ENCODE measurements around the gene CCL1. TPM values are rescaled to one million over a fixed set of nuclear protein-coding genes. Genes with fewer than 3 reads are reported as not detected.

CCL1 gene
- total and polyA plus RNA-seq, 3 experiments from 2014 or later = 52.8 to 55.3 TPM; not detected in 1

DNA sequence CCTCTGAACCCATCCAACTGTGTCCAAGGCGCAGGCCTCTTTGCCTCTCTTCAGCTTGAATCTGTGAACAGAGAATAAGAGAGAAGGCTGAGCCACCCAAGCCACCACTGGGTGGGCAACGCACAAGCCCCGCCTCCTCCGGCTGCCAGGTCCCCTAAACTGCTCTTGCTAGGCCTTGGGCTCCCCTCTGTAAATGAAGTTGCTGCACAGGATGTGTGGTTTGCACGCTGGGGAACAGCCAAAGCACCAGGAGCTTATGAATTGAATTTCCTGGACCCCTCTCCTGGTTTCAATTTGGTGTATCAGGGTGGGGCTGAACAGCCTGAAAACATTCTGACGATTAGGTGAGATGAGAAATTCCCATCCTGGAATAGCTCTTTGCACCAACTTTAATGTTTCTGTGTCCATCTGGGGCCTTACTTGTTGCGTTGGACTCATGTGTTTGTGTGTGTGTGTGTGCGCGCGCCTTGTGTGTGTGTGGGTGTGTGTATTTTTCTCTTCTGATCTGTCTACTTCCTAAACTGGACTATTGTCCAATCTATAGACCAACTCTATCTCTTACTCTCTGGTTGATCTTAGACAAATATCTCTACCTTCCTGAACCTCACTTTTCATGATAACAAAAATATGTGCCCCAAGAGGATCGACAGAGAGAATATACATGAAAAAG, 2.3 kb downstream of the CCL1 start:
- POLR2A ChIA-PET = no interaction called here
- DNase-seq = no peak
- Histone ChIP-seq H3K9me3 (ENCODE audit: low read length) (no peaks in the 10 kb centered on the region), H3K4me1 (ENCODE audit: insufficient read depth, low read length) (no peaks in the 10 kb centered on the region), H3K36me3 (ENCODE audit: insufficient read depth, low read length) (no peaks in the 10 kb centered on the region), H3K27me3 (ENCODE audit: insufficient read depth, low read length, poor library complexity, severe bottlenecking) (no peaks in the 10 kb centered on the region), H3K27ac (ENCODE audit: low read depth, low read length) (no peak overlapping the region), H3K4me3 (ENCODE audit: low read length) (no peak overlapping the region)
- Mint-ChIP-seq H3K27ac (no peak overlapping the region), H3K4me3 (no peak overlapping the region), H3K4me1 (peaks cover 5 to 7% (median 6%) of the 10 kb centered on the region in 3 donors), H3K36me3 (no peaks in the 10 kb centered on the region), H3K9me3 (no peaks in the 10 kb centered on the region), H3K27me3 (peaks cover 9 to 60% of the 10 kb centered on the region in 2 donors)
- CTCF ChIA-PET = interaction anchor here (0.8 to 1.7 kb wide), 5 partner anchors 8 to 160 kb away, joined by 3 to 9 read pairs (median 3); no protein-coding TSS in a partner anchor

DNA sequence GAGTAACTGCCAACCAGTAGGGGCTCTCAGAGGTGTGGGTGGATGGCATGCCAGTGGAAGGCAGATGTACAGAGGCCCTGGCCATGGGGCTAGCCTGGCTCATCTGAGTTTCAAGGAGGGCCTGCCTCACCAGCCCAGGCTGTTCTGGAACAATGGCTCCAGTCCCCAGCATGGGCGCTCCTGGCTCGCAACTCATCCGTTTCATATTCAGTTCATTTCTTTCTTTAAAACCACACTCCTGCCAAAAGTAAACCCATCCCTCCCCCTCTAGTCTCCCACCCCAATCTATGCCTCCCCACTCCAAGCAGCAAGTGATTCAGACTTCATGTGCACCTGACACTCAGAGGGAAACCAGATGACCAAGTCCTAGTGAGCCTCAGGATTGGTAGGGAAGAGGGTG, 4.4 kb downstream of the CCL1 start:
- Mint-ChIP-seq H3K9me3 (peaks cover 0 to 2% (median 0%) of the 10 kb centered on the region in 5 donors), H3K4me1 (no peaks in the 10 kb centered on the region), H3K36me3 (no peaks in the 10 kb centered on the region), H3K27me3 (peaks cover 8 to 53% of the 10 kb centered on the region in 2 donors), H3K27ac (no peak overlapping the region), H3K4me3 (no peak overlapping the region)
- DNase-seq = no peak
- Histone ChIP-seq H3K4me1 (ENCODE audit: insufficient read depth, low read length) (no peaks in the 10 kb centered on the region), H3K27me3 (ENCODE audit: insufficient read depth, low read length, poor library complexity, severe bottlenecking) (no peaks in the 10 kb centered on the region), H3K4me3 (ENCODE audit: low read length) (no peak overlapping the region), H3K27ac (ENCODE audit: low read depth, low read length) (no peak overlapping the region), H3K9me3 (ENCODE audit: low read length) (no peaks in the 10 kb centered on the region), H3K36me3 (ENCODE audit: insufficient read depth, low read length) (no peaks in the 10 kb centered on the region)
- ChIA-PET CTCF (no interaction called here), POLR2A (no interaction called here)

GRCh38 chr17:34357398-34357797, 5.6 kb downstream of the CCL1 start:
- H3K27me3 ChIP-seq (ENCODE audit: insufficient read depth, low read length, poor library complexity, severe bottlenecking) = no peaks in the 10 kb centered on the region
- H3K36me3 Mint-ChIP-seq = no peaks in the 10 kb centered on the region
- DNase-seq = no peak
- CTCF ChIA-PET = no interaction called here
- H3K27me3 Mint-ChIP-seq = peaks cover 5 to 42% of the 10 kb centered on the region in 2 donors
- POLR2A ChIA-PET = no interaction called here
- H3K4me3 Mint-ChIP-seq = no peak overlapping the region
- H3K4me1 ChIP-seq (ENCODE audit: insufficient read depth, low read length) = no peaks in the 10 kb centered on the region
- no peak overlapping the region for H3K4me3 ChIP-seq (ENCODE audit: low read length)
- H3K36me3 ChIP-seq (ENCODE audit: insufficient read depth, low read length) = no peaks in the 10 kb centered on the region
- H3K4me1 Mint-ChIP-seq = no peaks in the 10 kb centered on the region
- H3K27ac Mint-ChIP-seq = no peak overlapping the region
- no peaks in the 10 kb centered on the region for H3K9me3 ChIP-seq (ENCODE audit: low read length)
- H3K27ac ChIP-seq (ENCODE audit: low read depth, low read length) = no peak overlapping the region
- peaks cover 0 to 2% (median 0%) of the 10 kb centered on the region in 5 donors for H3K9me3 Mint-ChIP-seq

DNA sequence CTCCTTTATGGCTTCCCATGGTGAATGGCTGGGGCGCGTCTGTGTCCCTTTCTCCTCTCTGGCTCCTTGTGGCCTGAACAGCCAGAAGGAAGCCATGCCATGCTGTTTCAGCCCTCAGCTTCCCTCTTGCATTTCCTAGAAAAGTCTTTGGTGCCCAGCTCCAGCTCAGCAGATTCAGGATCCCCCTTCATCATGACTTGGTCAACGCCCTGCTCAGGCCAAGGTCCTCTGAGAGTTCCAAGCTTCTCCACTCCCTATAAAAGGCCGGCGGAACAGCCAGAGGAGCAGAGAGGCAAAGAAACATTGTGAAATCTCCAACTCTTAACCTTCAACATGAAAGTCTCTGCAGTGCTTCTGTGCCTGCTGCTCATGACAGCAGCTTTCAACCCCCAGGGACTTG, 6.8 kb downstream of the CCL1 start, which contains the start of gene CCL13:
Gene CCL13, plus strand, starts transcription at position 287 of the 400 bp plus-strand sequence. Its CDS starts 47 bp downstream, at position 334.
- H3K27ac Mint-ChIP-seq = no peak within 1 kb of the TSS
- H3K4me3 Mint-ChIP-seq = no peak within 1 kb of the TSS
- no peak within 1 kb of the TSS for H3K27ac ChIP-seq (ENCODE audit: low read depth, low read length)

DNA sequence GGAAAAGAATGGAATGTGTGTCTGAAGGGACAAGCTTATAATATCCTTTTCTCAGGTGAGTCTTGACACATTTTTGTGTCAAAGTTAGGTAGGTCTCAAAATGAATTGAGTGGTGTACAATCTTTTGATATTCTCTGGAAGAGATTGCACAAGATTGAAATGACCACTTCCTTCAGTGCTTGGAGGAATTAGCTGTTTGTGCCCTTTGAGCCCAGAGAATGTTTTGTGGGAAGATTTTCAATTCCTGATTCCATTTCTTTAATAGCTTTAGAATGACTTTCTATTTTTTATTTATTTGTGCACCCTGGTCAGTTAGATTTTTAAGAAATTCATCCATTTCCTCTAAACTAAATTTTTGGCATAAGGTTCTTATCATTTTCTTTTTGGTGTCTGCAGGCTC, 8.4 kb downstream of the CCL1 start:
- no peaks in the 10 kb centered on the region for H3K4me1 Mint-ChIP-seq
- H3K4me1 ChIP-seq (ENCODE audit: insufficient read depth, low read length) = no peaks in the 10 kb centered on the region
- H3K4me3 ChIP-seq (ENCODE audit: low read length) = no peak overlapping the region
- peaks cover 0 to 2% (median 0%) of the 10 kb centered on the region in 5 donors for H3K9me3 Mint-ChIP-seq
- ChIA-PET POLR2A (no interaction called here), CTCF (no interaction called here)
- no peak overlapping the region for H3K4me3 Mint-ChIP-seq
- H3K27me3 ChIP-seq (ENCODE audit: insufficient read depth, low read length, poor library complexity, severe bottlenecking) = no peaks in the 10 kb centered on the region
- H3K9me3 ChIP-seq (ENCODE audit: low read length) = no peaks in the 10 kb centered on the region
- H3K27ac ChIP-seq (ENCODE audit: low read depth, low read length) = no peak overlapping the region
- no peak overlapping the region for H3K27ac Mint-ChIP-seq
- DNase-seq = no peak
- H3K36me3 Mint-ChIP-seq = no peaks in the 10 kb centered on the region
- peaks cover 10 to 42% of the 10 kb centered on the region in 2 donors for H3K27me3 Mint-ChIP-seq
- no peaks in the 10 kb centered on the region for H3K36me3 ChIP-seq (ENCODE audit: insufficient read depth, low read length)

More for the DNA sequence above, 6.8 kb downstream of the CCL1 start, which contains the start of gene CCL13:
- CTCF ChIA-PET = no interaction called here
- Histone ChIP-seq H3K4me1 (ENCODE audit: insufficient read depth, low read length) (no peaks in the 10 kb centered on the region), H3K36me3 (ENCODE audit: insufficient read depth, low read length) (no peaks in the 10 kb centered on the region), H3K9me3 (ENCODE audit: low read length) (no peaks in the 10 kb centered on the region), H3K27me3 (ENCODE audit: insufficient read depth, low read length, poor library complexity, severe bottlenecking) (no peaks in the 10 kb centered on the region), H3K4me3 (ENCODE audit: low read length) (no peak within 1 kb of the TSS)
- POLR2A ChIA-PET = no interaction called here
- H3K36me3 Mint-ChIP-seq = no peaks in the 10 kb centered on the region
- DNase-seq = no peak
- peaks cover 0 to 2% (median 0%) of the 10 kb centered on the region in 5 donors for H3K9me3 Mint-ChIP-seq
- H3K4me1 Mint-ChIP-seq = no peaks in the 10 kb centered on the region
- H3K27me3 Mint-ChIP-seq = peaks cover 10 to 42% of the 10 kb centered on the region in 2 donors

GRCh38 chr17:34352191-34352590, 10.8 kb downstream of the CCL1 start:
- H3K36me3 Mint-ChIP-seq = no peaks in the 10 kb centered on the region
- ChIA-PET CTCF (interaction anchor here (0.7 kb wide), 1 partner anchor 9 kb away, joined by 3 read pairs; no protein-coding TSS in a partner anchor), POLR2A (no interaction called here)
- peaks cover 0 to 2% (median 0%) of the 10 kb centered on the region in 5 donors for H3K9me3 Mint-ChIP-seq
- no peak overlapping the region for H3K4me3 ChIP-seq (ENCODE audit: low read length)
- no peak overlapping the region for H3K27ac Mint-ChIP-seq
- DNase-seq = no peak
- H3K4me1 Mint-ChIP-seq = no peaks in the 10 kb centered on the region
- no peaks in the 10 kb centered on the region for H3K4me1 ChIP-seq (ENCODE audit: insufficient read depth, low read length)
- H3K27me3 Mint-ChIP-seq = peaks cover 7 to 49% of the 10 kb centered on the region in 2 donors
- no peak overlapping the region for H3K27ac ChIP-seq (ENCODE audit: low read depth, low read length)
- no peak overlapping the region for H3K4me3 Mint-ChIP-seq
- H3K27me3 ChIP-seq (ENCODE audit: insufficient read depth, low read length, poor library complexity, severe bottlenecking) = no peaks in the 10 kb centered on the region
- H3K36me3 ChIP-seq (ENCODE audit: insufficient read depth, low read length) = no peaks in the 10 kb centered on the region
- no peaks in the 10 kb centered on the region for H3K9me3 ChIP-seq (ENCODE audit: low read length)

DNA sequence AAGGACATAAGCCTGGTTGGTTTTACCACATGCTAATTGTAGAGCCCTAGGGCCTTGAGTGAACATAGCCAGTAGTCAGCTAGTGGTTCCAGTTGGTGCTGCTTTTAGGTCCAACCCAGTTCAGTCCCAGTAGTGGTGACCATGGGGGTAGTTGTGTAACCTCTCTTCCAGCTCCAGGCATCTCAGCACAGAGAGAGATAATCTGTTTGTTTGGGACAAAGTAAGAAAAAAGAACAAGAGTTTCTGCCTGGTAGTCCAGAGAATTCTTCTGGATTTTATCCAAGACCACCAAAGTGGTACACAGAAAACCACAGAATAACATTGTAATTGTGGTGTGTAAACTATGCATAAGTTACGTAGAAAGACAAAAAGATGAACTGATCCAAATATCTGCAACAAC, 11.9 kb downstream of the CCL1 start:
- Mint-ChIP-seq H3K27me3 (peaks cover 6 to 47% of the 10 kb centered on the region in 2 donors), H3K27ac (no peak overlapping the region), H3K4me3 (no peak overlapping the region), H3K4me1 (no peaks in the 10 kb centered on the region), H3K36me3 (no peaks in the 10 kb centered on the region), H3K9me3 (peaks cover 0 to 2% (median 0%) of the 10 kb centered on the region in 5 donors)
- H3K4me1 ChIP-seq (ENCODE audit: insufficient read depth, low read length) = no peaks in the 10 kb centered on the region
- no peak for DNase-seq
- H3K36me3 ChIP-seq (ENCODE audit: insufficient read depth, low read length) = no peaks in the 10 kb centered on the region
- H3K27me3 ChIP-seq (ENCODE audit: insufficient read depth, low read length, poor library complexity, severe bottlenecking) = no peaks in the 10 kb centered on the region
- H3K27ac ChIP-seq (ENCODE audit: low read depth, low read length) = no peak overlapping the region
- CTCF ChIA-PET = no interaction called here
- H3K9me3 ChIP-seq (ENCODE audit: low read length) = no peaks in the 10 kb centered on the region
- POLR2A ChIA-PET = no interaction called here
- H3K4me3 ChIP-seq (ENCODE audit: low read length) = no peak overlapping the region

- no peaks in the 10 kb centered on the region for H3K27me3 ChIP-seq (ENCODE audit: insufficient read depth, low read length, poor library complexity, severe bottlenecking)
- H3K4me1 ChIP-seq (ENCODE audit: insufficient read depth, low read length) = no peaks in the 10 kb centered on the region
- DNase-seq = no peak
- Mint-ChIP-seq H3K9me3 (peaks cover 0 to 2% (median 0%) of the 10 kb centered on the region in 5 donors), H3K4me1 (no peaks in the 10 kb centered on the region), H3K27me3 (peaks cover 7 to 47% of the 10 kb centered on the region in 2 donors), H3K36me3 (no peaks in the 10 kb centered on the region), H3K27ac (no peak overlapping the region), H3K4me3 (no peak overlapping the region)
- no peak overlapping the region for H3K27ac ChIP-seq (ENCODE audit: low read depth, low read length)
- ChIA-PET CTCF (no interaction called here), POLR2A (no interaction called here)
- no peak overlapping the region for H3K4me3 ChIP-seq (ENCODE audit: low read length)
- H3K36me3 ChIP-seq (ENCODE audit: insufficient read depth, low read length) = no peaks in the 10 kb centered on the region
- H3K9me3 ChIP-seq (ENCODE audit: low read length) = no peaks in the 10 kb centered on the region
Observed at GRCh38 chr17:34349751-34350150, 13.3 kb downstream of the CCL1 start.

Data from CD8-positive, alpha-beta memory T cell (primary cell).